Measurements from ENCODE around the gene IDH2.
"Not testable (repeated sequence)": the region's sequence is repeated elsewhere in the genome, so short reads cannot be mapped to it uniquely, and the experiment has no call there.

Gene IDH2

GRCh38 chr15:90113166-90113565 lies 10.9 kb upstream of the IDH2 start:
- no peak for DNase-seq

GRCh38 chr15:90109163-90109751 lies 7.0 kb upstream of the IDH2 start:
- not testable (repeated sequence) for DNase-seq

- DNase-seq, result not testable (repeated sequence)
Observed at GRCh38 chr15:90108038-90108437, 5.8 kb upstream of the IDH2 start.

- DNase-seq, result peak; percentile 79
Observed at GRCh38 chr15:90106522-90107117, 4.4 kb upstream of the IDH2 start.

- DNase-seq, result no peak
Observed at GRCh38 chr15:90105521-90105920, 3.3 kb upstream of the IDH2 start.

- no peak for DNase-seq
Observed at GRCh38 chr15:90104551-90104950, 2.3 kb upstream of the IDH2 start.

GRCh38 chr15:90103701-90104329 lies 1.5 kb upstream of the IDH2 start:
- no peak for DNase-seq

- no peak for DNase-seq
Observed at GRCh38 chr15:90101130-90101968, 919 bp downstream of the IDH2 start.

- peak; percentile 68 for DNase-seq
Observed at GRCh38 chr15:90099868-90100831, 2.1 kb downstream of the IDH2 start.

GRCh38 chr15:90099072-90099867 lies 3.0 kb downstream of the IDH2 start:
- no peak for DNase-seq

GRCh38 chr15:90097475-90097874 lies 4.8 kb downstream of the IDH2 start:
- no peak for DNase-seq

- DNase-seq, result no peak
Observed at GRCh38 chr15:90095521-90095959, 6.7 kb downstream of the IDH2 start.

- DNase-seq, result no peak
Observed at GRCh38 chr15:90091156-90091931, 10.9 kb downstream of the IDH2 start.

- DNase-seq, result no peak
Observed at GRCh38 chr15:90090226-90090848, 11.9 kb downstream of the IDH2 start.

GRCh38 chr15:90087454-90088154 lies 14.7 kb downstream of the IDH2 start:
- peak; percentile 93 for DNase-seq

GRCh38 chr15:90086868-90087268 lies 15.4 kb downstream of the IDH2 start:
- DNase-seq, result peak; percentile 47

GRCh38 chr15:90085565-90085964 lies 16.7 kb downstream of the IDH2 start:
- DNase-seq, result no peak

GRCh38 chr15:90084876-90085423 lies 17.3 kb downstream of the IDH2 start:
- DNase-seq, result no peak

GRCh38 chr15:90083954-90084607 lies 18.2 kb downstream of the IDH2 start:
- DNase-seq, result no peak

All from NCI-H226 (cell line).